ENCODE results near the gene ADM5. TPM values are rescaled to one million over a fixed set of nuclear protein-coding genes. Genes with fewer than 3 reads are reported as not detected.

The ADM5 gene
- total RNA-seq, 2 experiments from 2014 or later = 1.4 to 1.8 TPM

- H3K4me1 Mint-ChIP-seq (ENCODE audit: low read depth) = no peaks in the 10 kb centered on the region
- no peak overlapping the region for H3K27ac Mint-ChIP-seq
- CTCF ChIA-PET = no interaction called here
- no peaks in the 10 kb centered on the region for H3K27me3 Mint-ChIP-seq (ENCODE audit: low read depth)
- peaks cover 18% of the 10 kb centered on the region for H3K36me3 Mint-ChIP-seq (ENCODE audit: low read depth)
- DNase-seq = no peak
- H3K9me3 Mint-ChIP-seq = no peaks in the 10 kb centered on the region
- intact Hi-C loops (cut with micrococcal nuclease) = no loop called here
- no peak overlapping the region for H3K4me3 Mint-ChIP-seq
Observed at GRCh38 chr19:49652551-49653465, 36.6 kb upstream of the ADM5 start.

- Mint-ChIP-seq H3K4me1 (ENCODE audit: low read depth) (no peaks in the 10 kb centered on the region), H3K27me3 (ENCODE audit: low read depth) (no peaks in the 10 kb centered on the region), H3K27ac (no peak overlapping the region), H3K36me3 (ENCODE audit: low read depth) (peaks cover 19% of the 10 kb centered on the region), H3K9me3 (no peaks in the 10 kb centered on the region), H3K4me3 (no peak overlapping the region)
- CTCF ChIA-PET = no interaction called here
- intact Hi-C loops (cut with micrococcal nuclease) = no loop called here
- no peak for DNase-seq
Observed at GRCh38 chr19:49653466-49653806, 36.0 kb upstream of the ADM5 start.

DNA sequence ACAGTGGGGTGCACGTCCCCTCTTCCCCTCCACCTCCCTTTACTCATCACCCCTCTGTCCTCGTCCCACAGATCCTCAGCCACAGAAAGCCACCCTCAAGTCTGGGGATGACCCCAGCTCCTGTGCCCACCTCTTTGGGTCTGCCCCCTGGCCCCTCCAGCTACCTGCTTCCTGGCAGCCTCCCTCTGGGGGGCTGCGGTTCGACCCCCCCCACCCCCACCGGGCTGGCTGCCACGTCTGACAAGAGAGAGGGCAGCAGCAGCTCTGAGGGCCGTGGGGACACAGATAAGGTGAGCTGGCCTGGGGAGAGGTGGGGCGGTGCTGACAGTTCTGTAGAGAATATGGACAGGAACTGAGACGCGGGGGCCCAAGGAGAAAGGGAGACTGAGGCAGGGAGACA lies 34.8 kb upstream of the ADM5 start:
- CTCF ChIA-PET = no interaction called here
- intact Hi-C loops (cut with micrococcal nuclease) = no loop called here
- Mint-ChIP-seq H3K4me1 (ENCODE audit: low read depth) (no peaks in the 10 kb centered on the region), H3K27ac (no peak overlapping the region), H3K27me3 (ENCODE audit: low read depth) (no peaks in the 10 kb centered on the region), H3K9me3 (no peaks in the 10 kb centered on the region), H3K4me3 (no peak overlapping the region), H3K36me3 (ENCODE audit: low read depth) (peaks cover 19% of the 10 kb centered on the region)
- no peak for DNase-seq

DNA sequence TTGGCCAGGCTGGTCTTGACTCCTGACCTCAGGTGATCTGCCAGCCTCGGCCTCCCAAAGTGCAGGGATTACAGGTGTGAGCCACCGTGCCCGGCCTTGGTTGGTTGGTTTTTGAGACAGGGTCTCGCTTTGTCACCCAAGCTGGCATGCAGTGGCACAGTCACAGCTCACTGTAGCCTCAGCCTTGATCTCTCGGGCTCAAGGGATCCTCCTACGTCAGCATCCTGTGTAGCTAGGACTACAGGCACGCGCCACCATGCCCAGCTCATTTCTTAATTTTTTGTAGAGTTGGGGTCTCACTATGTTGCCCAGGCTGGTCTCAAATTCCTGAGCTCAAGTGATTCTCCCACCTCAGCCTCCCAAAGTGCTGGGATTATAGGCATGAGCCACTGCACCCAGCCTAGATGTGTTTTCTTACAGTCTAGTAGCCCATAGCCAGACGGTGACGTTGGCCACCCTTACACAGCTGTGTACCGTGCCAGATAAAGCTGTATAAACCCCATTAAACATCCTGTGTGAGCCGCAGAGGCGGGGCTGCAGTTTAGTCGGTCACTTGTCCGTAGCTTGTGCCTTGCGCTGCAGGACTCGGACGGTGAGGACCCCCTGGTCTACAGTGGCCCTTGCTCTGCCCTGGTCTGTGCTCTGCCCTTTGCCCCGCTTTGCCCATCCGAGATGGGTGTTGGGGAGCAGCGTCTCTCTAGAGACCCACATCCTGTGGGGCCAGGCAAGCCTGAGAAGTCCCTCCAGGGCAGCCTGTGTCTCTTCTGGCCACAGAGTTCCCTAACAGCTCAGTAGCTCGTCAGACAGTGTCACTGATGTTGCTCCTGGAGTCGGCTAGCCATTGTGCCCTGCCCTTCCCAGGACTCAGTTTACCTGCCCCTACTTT lies 33.6 kb upstream of the ADM5 start:
- intact Hi-C loops (cut with micrococcal nuclease) = no loop called here
- H3K27me3 Mint-ChIP-seq (ENCODE audit: low read depth) = no peaks in the 10 kb centered on the region
- no peak for DNase-seq
- H3K9me3 Mint-ChIP-seq = no peaks in the 10 kb centered on the region
- peaks cover 23% of the 10 kb centered on the region for H3K36me3 Mint-ChIP-seq (ENCODE audit: low read depth)
- peaks cover 5% of the 10 kb centered on the region for H3K4me1 Mint-ChIP-seq (ENCODE audit: low read depth)
- H3K4me3 Mint-ChIP-seq = no peak overlapping the region
- H3K27ac Mint-ChIP-seq = no peak overlapping the region
- CTCF ChIA-PET = interaction anchor here (0.8 kb wide), 1 partner anchor 25 kb away, joined by 3 read pairs; no protein-coding TSS in a partner anchor

DNA sequence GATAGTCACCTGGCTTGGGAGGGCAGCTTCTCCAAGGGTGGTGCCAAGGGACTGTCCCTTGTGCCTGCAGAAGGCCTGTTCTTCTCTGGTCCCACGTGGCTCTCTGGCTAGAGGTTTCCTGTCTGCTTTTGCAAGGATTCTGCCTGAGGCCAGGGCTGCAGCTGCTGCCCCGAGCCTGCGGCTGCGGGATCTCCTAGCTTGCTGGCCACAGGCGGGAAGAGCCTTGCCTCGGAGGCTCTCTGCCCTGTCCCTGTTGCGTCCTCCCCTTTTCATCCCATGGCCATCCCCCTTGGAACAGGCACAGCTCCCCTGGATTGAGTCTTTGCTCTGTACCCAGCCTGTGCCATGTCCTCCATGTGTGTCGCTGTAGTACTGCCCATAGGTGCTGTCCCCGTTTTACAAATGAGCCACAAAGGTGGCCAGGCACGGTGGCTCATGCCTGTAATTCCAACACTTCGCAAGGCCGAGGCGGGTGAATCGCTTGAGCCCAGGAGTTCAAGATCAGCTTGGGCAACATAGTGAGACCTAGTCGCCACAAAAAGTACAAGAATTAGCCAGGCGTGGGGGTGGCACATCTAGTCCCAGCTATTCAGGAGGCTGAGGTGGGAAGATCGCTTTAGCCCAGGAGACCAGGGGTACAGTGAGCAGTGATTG lies 32.8 kb upstream of the ADM5 start:
- no peak overlapping the region for H3K27ac Mint-ChIP-seq
- intact Hi-C loops (cut with micrococcal nuclease) = no loop called here
- H3K9me3 Mint-ChIP-seq = no peaks in the 10 kb centered on the region
- H3K4me3 Mint-ChIP-seq = no peak overlapping the region
- CTCF ChIA-PET = interaction anchor here (0.8 kb wide), 1 partner anchor 24 kb away, joined by 3 read pairs; no protein-coding TSS in a partner anchor
- H3K4me1 Mint-ChIP-seq (ENCODE audit: low read depth) = peaks cover 5% of the 10 kb centered on the region
- no peak for DNase-seq
- peaks cover 27% of the 10 kb centered on the region for H3K36me3 Mint-ChIP-seq (ENCODE audit: low read depth)
- no peaks in the 10 kb centered on the region for H3K27me3 Mint-ChIP-seq (ENCODE audit: low read depth)

DNA sequence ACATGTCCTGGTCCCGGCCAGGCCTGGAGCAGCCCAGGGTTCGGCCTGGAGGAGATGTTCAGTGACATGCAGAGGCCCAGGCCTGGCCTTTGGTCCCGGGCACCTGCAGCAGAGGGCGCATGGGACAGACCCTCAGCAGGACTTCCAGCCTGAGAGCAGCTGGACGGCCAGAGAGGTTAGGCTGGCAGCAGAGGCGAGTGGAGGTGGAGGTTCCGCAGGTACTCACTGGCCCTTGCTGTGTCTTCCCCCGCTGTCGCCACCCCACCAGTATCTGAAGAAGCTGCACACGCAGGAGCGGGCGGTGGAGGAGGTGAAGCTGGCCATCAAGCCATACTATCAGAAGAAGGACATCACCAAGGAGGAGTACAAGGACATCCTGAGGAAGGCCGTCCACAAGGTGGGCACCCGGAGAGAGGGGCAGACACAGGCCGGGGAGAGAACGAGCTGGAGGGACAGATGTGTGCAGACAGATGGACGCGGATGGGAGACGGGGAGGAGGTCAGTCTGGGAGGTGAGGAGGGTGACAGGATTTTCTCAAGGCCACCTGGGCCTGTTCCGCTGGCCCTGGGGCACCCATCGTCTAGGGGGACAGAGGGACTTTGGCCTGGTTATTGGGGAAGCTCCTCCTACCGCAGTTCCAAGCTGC lies 31.8 kb upstream of the ADM5 start:
- H3K27ac Mint-ChIP-seq = no peak overlapping the region
- no peak overlapping the region for H3K4me3 Mint-ChIP-seq
- H3K4me1 Mint-ChIP-seq (ENCODE audit: low read depth) = peaks cover 7% of the 10 kb centered on the region
- no peak for DNase-seq
- no peaks in the 10 kb centered on the region for H3K27me3 Mint-ChIP-seq (ENCODE audit: low read depth)
- H3K36me3 Mint-ChIP-seq (ENCODE audit: low read depth) = peaks cover 29% of the 10 kb centered on the region
- CTCF ChIA-PET = no interaction called here
- intact Hi-C loops (cut with micrococcal nuclease) = no loop called here
- H3K9me3 Mint-ChIP-seq = no peaks in the 10 kb centered on the region

GRCh38 chr19:49658139-49658517 lies 31.3 kb upstream of the ADM5 start:
- intact Hi-C loops (cut with micrococcal nuclease) = no loop called here
- no peak overlapping the region for H3K4me3 Mint-ChIP-seq
- peaks cover 31% of the 10 kb centered on the region for H3K36me3 Mint-ChIP-seq (ENCODE audit: low read depth)
- no peaks in the 10 kb centered on the region for H3K9me3 Mint-ChIP-seq
- peaks cover 12% of the 10 kb centered on the region for H3K4me1 Mint-ChIP-seq (ENCODE audit: low read depth)
- H3K27me3 Mint-ChIP-seq (ENCODE audit: low read depth) = no peaks in the 10 kb centered on the region
- CTCF ChIA-PET = no interaction called here
- no peak for DNase-seq
- no peak overlapping the region for H3K27ac Mint-ChIP-seq

- intact Hi-C loops (cut with micrococcal nuclease) = no loop called here
- CTCF ChIA-PET = interaction anchor here (1.7 kb wide), 1 partner anchor 14 kb away, joined by 4 read pairs; no protein-coding TSS in a partner anchor
- Mint-ChIP-seq H3K27me3 (ENCODE audit: low read depth) (no peaks in the 10 kb centered on the region), H3K4me3 (no peak overlapping the region), H3K36me3 (ENCODE audit: low read depth) (peaks cover 29% of the 10 kb centered on the region), H3K9me3 (no peaks in the 10 kb centered on the region), H3K27ac (no peak overlapping the region), H3K4me1 (ENCODE audit: low read depth) (peaks cover 19% of the 10 kb centered on the region)
- DNase-seq = no peak
Observed at GRCh38 chr19:49658566-49659442, 30.6 kb upstream of the ADM5 start.

DNA sequence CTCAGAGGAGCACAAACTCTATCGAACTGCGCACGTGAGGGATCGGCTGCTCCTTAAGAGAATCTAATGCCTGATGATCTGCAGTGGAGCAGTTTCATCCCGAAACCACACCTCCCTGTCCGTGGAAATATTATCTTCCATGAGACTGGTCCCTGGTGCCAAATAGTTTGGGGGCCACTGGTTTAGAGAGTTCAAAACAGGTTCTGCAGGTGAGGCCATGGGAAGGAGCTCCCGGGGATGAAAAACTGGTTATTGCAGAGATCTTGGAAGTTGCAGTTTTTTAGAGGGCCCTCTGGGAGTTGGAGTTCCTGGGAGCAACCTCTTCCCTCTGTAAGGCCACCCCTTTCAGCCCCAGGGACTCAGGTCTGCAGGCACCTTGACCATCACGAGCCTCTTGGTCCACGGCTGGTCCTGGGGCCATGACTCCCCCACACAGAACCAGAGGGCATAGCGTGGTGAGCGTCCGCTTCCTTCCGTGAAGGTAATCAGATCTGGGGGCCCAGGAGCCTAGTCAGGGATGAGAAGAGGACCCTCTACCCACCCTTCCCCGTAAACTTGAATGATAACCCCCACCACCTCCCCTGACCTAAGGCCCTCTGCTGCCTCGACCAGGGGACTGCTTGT lies 28.9 kb upstream of the ADM5 start:
- peaks cover 27% of the 10 kb centered on the region for H3K36me3 Mint-ChIP-seq (ENCODE audit: low read depth)
- H3K9me3 Mint-ChIP-seq = no peaks in the 10 kb centered on the region
- peaks cover 25% of the 10 kb centered on the region for H3K4me1 Mint-ChIP-seq (ENCODE audit: low read depth)
- H3K27ac Mint-ChIP-seq = no peak overlapping the region
- intact Hi-C loops (cut with micrococcal nuclease) = no loop called here
- no peaks in the 10 kb centered on the region for H3K27me3 Mint-ChIP-seq (ENCODE audit: low read depth)
- no peak overlapping the region for H3K4me3 Mint-ChIP-seq
- CTCF ChIA-PET = interaction anchor here (0.7 to 1.7 kb wide), 2 partner anchors 13 to 18 kb away, joined by 3 to 4 read pairs; no protein-coding TSS in a partner anchor
- DNase-seq = no peak

- no peak overlapping the region for H3K4me3 Mint-ChIP-seq
- no peaks in the 10 kb centered on the region for H3K27me3 Mint-ChIP-seq (ENCODE audit: low read depth)
- peaks cover 30% of the 10 kb centered on the region for H3K4me1 Mint-ChIP-seq (ENCODE audit: low read depth)
- H3K36me3 Mint-ChIP-seq (ENCODE audit: low read depth) = peaks cover 22% of the 10 kb centered on the region
- H3K9me3 Mint-ChIP-seq = no peaks in the 10 kb centered on the region
- DNase-seq = no peak
- CTCF ChIA-PET = no interaction called here
- H3K27ac Mint-ChIP-seq = no peak overlapping the region
- intact Hi-C loops (cut with micrococcal nuclease) = no loop called here
Observed at GRCh38 chr19:49662011-49662410, 27.4 kb upstream of the ADM5 start.

DNA sequence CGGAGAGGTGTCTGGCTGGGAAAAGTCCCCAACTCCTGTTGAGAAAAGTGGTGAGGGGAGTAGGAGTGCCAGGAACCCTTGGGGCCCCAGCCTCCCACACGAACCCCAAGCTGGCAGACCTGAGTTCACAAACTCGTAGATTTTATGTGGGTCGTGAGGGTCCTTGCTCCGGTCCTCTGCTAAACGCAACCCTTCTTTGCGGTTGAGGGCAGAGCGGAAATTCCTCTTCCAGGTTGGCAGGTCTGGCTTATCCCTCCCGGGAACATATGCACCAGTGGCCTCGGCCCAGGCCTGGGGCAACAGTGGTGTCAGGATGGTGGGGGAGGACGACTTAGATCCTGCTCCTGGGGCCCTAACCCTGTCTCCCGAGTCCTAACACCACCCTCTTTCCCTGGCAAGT lies 26.2 kb upstream of the ADM5 start:
- Mint-ChIP-seq H3K4me3 (peak overlapping the region; percentile 98), H3K36me3 (ENCODE audit: low read depth) (peaks cover 20% of the 10 kb centered on the region), H3K4me1 (ENCODE audit: low read depth) (peaks cover 36% of the 10 kb centered on the region), H3K9me3 (no peaks in the 10 kb centered on the region), H3K27ac (peak overlapping the region; percentile 93), H3K27me3 (ENCODE audit: low read depth) (no peaks in the 10 kb centered on the region)
- CTCF ChIA-PET = interaction anchor here (1.2 to 2.2 kb wide), 4 partner anchors 10 to 20 kb away, joined by 3 to 8 read pairs (median 6); no protein-coding TSS in a partner anchor
- intact Hi-C loops (cut with micrococcal nuclease) = no loop called here
- DNase-seq = no peak

Measured in activated naive CD4-positive, alpha-beta T cell treated with anti-CD3 and anti-CD28 coated beads for 36 hours (primary cell).